ENCODE results near the gene PRPSAP2.
"Not testable (repeated sequence)": the region's sequence is repeated elsewhere in the genome, so short reads cannot be mapped to it uniquely, and the experiment has no call there.

Gene PRPSAP2

DNA sequence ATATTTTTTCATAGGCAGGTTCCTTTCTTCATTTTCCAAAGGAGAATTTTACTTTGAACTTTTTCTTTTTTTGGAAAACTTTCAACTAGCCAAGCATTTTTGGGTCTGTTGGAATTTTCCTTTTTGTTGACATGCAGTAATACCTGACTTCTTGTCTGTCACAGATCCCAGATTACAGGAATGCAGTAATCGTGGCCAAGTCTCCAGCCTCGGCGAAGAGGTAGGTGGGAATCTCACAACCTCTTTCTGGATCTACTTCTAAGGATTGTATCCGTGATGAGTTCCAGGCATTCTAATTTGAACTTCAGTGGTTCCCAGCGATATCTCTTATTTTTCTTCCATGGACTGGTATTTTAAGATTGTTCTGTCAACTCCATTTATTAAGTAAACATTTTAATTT is 31.7 kb downstream of the PRPSAP2 start:
- DNase-seq (ENCODE audit: low read depth): no peak

GRCh38 chr17:18891541-18891940 is 33.6 kb downstream of the PRPSAP2 start:
- no peak for DNase-seq (ENCODE audit: low read depth)

GRCh38 chr17:18896146-18896545 is 38.2 kb downstream of the PRPSAP2 start:
- DNase-seq (ENCODE audit: low read depth): no peak

GRCh38 chr17:18896947-18897346 is 39.0 kb downstream of the PRPSAP2 start:
- no peak for DNase-seq (ENCODE audit: low read depth)

GRCh38 chr17:18904482-18904881 is 46.6 kb downstream of the PRPSAP2 start:
- DNase-seq (ENCODE audit: low read depth): no peak

GRCh38 chr17:18905226-18905625 is 47.3 kb downstream of the PRPSAP2 start:
- DNase-seq (ENCODE audit: low read depth): no peak

DNA sequence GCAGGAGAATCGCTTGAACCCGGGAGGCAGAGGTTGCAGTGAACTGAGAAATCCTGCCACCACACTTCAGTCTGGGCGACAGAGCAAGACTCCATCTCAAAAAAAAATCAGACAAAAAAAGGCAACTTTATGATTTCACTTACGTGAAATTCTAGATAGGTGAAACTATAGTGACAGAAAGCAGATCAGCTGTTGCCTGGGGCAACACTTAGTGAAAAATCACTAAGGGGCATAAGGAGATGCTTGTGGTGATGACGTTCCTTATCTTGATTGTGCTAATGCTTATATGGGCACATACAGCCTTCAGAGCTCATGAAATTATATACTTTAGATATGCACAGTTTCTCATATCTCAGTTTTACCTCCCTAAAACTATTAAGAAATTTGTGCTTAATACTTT is 52.4 kb downstream of the PRPSAP2 start:
- no peak for DNase-seq (ENCODE audit: low read depth)

DNA sequence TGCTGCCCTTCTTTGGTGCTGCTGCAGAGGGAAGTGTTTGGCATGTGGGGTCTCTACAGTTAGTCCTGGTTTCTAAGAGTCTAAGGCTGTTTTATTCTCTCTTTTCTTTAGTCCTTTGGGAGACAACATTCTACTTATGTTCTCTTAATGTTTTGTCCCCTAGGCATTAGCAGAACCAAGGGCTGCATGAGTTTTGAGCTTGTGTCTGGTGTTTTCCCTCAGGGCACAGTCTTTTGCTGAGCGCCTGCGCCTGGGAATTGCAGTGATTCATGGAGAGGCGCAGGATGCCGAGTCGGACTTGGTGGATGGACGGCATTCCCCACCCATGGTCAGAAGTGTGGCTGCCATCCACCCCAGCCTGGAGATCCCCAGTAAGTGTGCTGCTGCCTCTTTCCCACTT is 53.0 kb downstream of the PRPSAP2 start:
- no peak for DNase-seq (ENCODE audit: low read depth)

DNA sequence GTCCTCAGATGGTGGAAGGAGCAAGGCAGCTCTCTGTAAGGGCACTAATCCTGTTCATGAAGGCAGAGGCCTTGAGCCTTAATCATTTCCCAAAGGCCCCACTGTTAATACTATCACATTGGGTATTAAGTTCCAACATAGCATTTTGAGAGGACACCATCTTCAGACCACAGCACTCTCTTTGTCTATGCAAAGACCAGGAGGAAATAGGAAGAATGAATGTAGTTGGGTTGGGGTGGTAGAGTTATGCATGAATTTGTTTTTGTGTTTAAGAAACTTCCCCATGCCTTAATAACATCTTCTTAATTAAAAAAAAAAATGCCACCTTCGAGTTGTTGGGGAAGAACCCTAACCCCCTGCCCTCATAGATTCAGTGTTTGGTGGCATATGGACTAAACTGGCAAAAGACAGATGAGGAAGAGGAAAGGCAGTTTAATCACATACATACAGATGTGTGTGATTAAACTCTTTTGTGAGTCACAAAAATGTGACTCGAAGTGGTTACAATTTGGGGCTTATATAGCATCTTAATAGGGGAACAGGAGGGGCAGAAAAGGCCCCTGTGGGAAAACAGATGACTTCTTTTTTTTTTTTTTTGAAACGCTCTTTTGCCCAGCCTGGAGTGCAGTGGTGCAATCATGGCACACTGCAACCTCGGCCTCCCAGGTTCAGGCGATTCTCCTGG is 59.0 kb downstream of the PRPSAP2 start:
- DNase-seq (ENCODE audit: low read depth): no peak

GRCh38 chr17:18917506-18918032 is 59.6 kb downstream of the PRPSAP2 start:
- no peak for DNase-seq (ENCODE audit: low read depth)

DNA sequence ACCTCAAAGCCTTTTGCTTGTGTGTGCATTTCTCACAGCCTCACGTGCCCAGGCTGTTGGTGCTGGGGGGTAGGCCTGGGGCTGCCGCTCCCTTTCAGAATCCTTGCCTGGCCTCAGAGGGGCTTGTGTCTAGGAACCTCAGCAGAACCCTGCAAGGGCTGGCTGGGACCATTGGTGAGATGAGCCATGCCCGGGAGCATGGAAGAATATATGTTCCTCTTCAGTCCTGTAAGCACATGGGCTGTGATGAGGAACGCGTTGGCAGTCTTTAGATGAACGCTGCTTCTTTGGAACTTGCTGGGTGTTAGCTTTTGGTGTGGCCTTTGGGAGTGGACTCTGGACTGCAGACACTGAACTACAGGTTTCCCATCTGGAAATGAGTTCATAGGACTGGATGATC is 62.0 kb downstream of the PRPSAP2 start:
- DNase-seq (ENCODE audit: low read depth): no peak

GRCh38 chr17:18920911-18921441 is 63.0 kb downstream of the PRPSAP2 start:
- DNase-seq (ENCODE audit: low read depth): no peak

- DNase-seq (ENCODE audit: low read depth): no peak
Observed at GRCh38 chr17:18921485-18921884, 63.6 kb downstream of the PRPSAP2 start.

- DNase-seq (ENCODE audit: low read depth): no peak
Observed at GRCh38 chr17:18921912-18922451, 64.1 kb downstream of the PRPSAP2 start.

DNA sequence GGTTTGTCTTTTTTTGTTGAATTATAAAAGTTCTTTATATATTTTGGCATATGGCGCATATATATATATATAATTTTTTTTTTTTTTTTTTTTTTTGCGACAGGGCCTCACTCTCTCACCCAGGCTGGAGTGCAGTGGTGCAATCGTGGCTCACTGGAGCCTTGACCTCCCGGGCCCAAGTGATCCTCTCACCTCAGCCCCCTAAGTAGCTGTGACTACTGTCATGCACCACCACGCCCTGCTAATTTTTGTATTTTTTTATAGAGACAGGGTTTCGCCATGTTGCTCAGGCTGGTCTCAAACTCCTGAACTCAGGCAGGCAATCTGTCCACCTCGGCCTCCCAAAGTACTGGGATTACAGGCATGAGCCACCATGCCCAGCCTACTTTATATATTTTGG is 64.7 kb downstream of the PRPSAP2 start:
- not testable (repeated sequence) for DNase-seq (ENCODE audit: low read depth)

- DNase-seq (ENCODE audit: low read depth): no peak
Observed at GRCh38 chr17:18925187-18925586, 67.3 kb downstream of the PRPSAP2 start.

DNA sequence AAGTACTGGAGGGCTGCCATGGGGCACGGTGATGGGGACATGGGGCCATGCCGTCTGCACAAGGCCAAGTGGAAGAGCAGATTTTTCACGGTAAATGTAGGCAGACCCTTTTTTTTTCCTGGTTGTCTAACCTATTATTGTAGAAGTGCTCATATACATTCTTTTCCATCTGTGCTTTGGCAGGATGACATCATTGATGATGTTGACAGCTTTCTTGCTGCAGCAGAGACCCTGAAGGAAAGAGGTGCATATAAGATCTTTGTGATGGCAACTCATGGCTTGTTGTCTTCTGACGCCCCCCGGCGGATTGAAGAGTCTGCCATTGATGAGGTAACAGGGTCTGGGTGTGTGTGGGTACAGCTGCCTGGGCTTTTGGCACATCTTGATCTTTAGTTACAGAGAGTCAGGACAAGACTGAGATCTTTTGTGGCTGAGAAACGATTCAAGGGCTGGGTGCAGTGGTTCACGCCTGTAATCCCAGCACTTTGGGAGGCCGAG is 70.7 kb downstream of the PRPSAP2 start:
- no peak for DNase-seq (ENCODE audit: low read depth)

- DNase-seq (ENCODE audit: low read depth): no peak
Observed at GRCh38 chr17:18932360-18933055, 74.6 kb downstream of the PRPSAP2 start.

DNA sequence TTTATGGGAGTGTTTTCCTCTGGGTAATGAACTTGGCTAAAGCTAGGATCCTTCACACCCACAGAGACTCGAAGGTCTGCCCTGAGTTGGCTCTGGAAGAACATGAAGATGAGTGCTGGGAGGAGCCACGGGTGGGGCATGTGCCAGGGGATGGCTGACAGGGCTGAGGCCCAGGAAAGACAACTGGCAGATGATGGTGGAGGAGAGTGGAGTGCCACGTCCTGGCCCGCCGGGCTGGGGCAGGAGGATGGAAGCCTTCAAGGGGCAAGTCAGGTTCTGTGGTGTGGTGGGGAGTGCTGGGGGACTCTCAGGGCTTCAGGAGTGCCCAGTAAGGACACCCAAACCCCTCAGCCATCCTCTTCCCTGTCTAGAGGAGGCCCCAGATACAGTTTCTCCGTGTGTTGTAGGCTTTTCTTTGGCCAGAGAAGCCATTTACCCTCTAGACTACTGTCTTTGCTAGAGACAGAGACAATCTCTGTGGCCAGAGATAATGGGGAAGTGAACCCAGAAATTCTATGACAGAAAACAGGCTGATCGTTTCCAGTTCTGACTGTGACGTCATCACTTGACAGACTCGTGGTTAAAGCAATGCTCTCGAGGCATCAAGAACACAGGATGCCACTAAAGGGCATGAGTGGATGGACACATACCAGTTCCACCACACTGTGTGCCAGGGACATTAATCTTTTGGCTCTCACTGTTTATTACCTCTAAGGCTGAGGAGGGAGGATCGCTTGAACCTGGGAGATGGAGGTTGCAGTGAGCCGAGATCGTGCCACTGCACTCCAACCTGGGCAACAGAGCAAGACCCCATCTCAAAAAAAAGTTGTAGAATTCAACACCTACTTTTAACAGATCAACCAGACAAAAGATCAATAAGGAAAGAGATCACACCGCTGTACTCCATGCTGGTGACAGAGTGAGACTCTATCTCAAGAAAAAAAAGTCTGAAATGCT is 75.4 kb downstream of the PRPSAP2 start:
- no peak for DNase-seq (ENCODE audit: low read depth)

GRCh38 chr17:18937981-18938691 is 80.2 kb downstream of the PRPSAP2 start:
- no peak for DNase-seq (ENCODE audit: low read depth)

DNA sequence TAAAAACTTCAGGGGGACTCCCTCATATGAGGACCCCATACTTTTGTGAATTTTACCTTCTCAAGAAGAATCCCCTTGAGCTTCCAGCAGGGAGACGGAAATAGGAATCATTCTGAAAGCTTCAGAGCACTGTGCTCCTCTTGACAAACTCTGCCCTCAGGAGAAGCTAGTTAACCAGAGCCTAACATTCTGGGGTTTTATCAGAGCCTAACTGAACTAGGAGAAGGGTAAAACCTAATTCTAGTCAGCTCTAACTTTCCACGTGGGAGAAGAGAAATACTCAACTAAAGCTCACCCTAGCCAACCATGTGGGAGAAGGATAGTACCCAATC is 80.7 kb downstream of the PRPSAP2 start:
- DNase-seq (ENCODE audit: low read depth): no peak

Data from activated T-helper 1 cell treated with Interleukin-2 at 50 U/mL for 16 hours (primary cell).